Camera-type eye (tissue), 1 donor: ENCODE results near the gene PRRG1. TPM values are rescaled to one million over a fixed set of nuclear protein-coding genes. Genes with fewer than 3 reads are reported as not detected.

ENCODE experiments used
- total RNA-seq: library from RNA; depleted of rRNA; stranded (reverse); fragments of >200 nt; gene quantifications from one replicate; pipeline ENCODE4 v1.2.3, GENCODE V29; 2014

The PRRG1 gene
- 17.5 TPM for total RNA-seq

DNA sequence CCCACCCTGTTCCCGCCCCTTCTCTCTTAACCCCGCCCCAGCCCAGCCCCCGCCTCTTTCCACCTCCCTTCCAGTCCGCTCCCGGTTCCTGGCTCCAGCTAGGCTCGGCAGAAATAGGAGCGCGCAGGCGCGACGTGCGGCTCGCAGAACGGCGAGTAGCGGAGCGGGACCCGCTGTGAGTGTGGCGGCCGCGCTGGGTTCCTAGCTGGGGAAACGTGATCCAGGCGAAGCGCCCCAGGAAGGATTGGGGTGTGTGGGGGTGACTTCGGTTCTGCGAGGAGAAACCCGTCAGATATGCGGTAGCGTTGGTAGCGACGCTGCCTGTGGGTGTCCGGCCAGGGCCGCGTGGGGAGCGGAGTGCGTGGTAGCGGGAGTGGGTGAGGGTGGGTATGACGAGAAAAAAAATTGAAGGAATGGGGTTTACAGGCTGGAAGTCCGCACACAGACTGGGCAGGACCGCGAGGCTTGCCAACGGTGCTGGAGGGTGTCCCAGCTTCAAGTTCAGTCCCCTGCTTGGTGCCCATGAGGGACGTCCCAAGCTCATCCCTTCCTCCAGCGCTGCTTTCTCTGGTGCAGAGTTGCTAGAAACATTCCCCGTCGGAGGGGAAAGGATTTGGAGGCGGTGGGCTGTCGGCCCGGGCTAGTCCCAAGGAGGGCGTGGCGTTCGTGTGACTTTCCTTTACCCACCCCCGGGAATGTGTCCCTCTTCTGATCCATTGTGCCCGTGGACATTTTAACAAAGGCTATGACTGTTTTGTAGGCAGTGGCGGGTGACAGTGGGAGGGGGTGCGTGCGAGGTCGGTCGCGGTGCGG is at the start of gene PRRG1:
Gene PRRG1, plus strand, starts transcription at position 144 of the 813 bp plus-strand sequence. CDS start 56,886 bp downstream, outside the sequence.

Other genes with a start within 250 kb of the PRRG1 start
- gene LANCL3, start 222.3 kb downstream of the PRRG1 start, total RNA-seq: 2.5 TPM